BJ (cell line): ENCODE measurements around the gene SRGAP1. TPM values are rescaled to one million over a fixed set of nuclear protein-coding genes. Genes with fewer than 3 reads are reported as not detected.

Source experiments
- CTCF ChIA-PET: fragments of 350-600 bp; formaldehyde crosslinking; extraction: SDS; loops from one replicate; lab custom pipeline; 2021; ENCODE audit warnings: antibody characterized with exemption, inconsistent platforms; lab: Yijun Ruan, JAX
- POLR2A ChIA-PET: fragments of 300-600 bp; sonication (Branson Sonifier 250); formaldehyde crosslinking; extraction: SDS; loops from one replicate; lab custom pipeline; 2021; ENCODE audit warnings: antibody characterized with exemption; lab: Charles Lee
- DNase-seq: peaks from one replicate; pipeline ENCODE4 v3.0.0-alpha.2; 2011; ENCODE audit warnings: low read depth
- H3K27me3 ChIP-seq: 2 replicates; pipeline ENCODE4 v1.6.0; 2011; ENCODE audit warnings: low read length; ENCODE audit not compliant: control insufficient read depth, insufficient read depth
- H3K36me3 ChIP-seq: 2 replicates; pipeline ENCODE4 v1.5.1; 2011; ENCODE audit warnings: low read length; ENCODE audit not compliant: control insufficient read depth, insufficient read depth
- H3K4me3 ChIP-seq: 2 replicates; pipeline ENCODE4 v1.5.1; 2011; ENCODE audit warnings: low read depth, mild to moderate bottlenecking, control low read depth, low read length
- CTCF ChIP-seq: IDR thresholded peaks from 2 replicates; pipeline ENCODE4 v1.5.1; 2011; ENCODE audit warnings: low read depth, mild to moderate bottlenecking, control low read depth, inconsistent platforms, low read length, moderate library complexity; ENCODE audit not compliant: insufficient read depth
- polyA plus RNA-seq: library from polyadenylated mRNA; depleted of rRNA; stranded (reverse); fragments of >200 nt; gene quantifications from 2 replicates; pipeline ENCODE4 v1.2.3, GENCODE V29; 2011

SRGAP1 gene
- polyA plus RNA-seq, 1 experiment = 15.7 TPM

- ChIA-PET CTCF (no interaction called here), POLR2A (no interaction called here)
- no peak for DNase-seq
- no peak for TF ChIP-seq CTCF
- Histone ChIP-seq H3K27me3 (no peaks in the 10 kb centered on the region), H3K36me3 (no peaks in the 10 kb centered on the region), H3K4me3 (no peak overlapping the region)
Observed at GRCh38 chr12:63907561-63907960, 63.1 kb downstream of the SRGAP1 start.

GRCh38 chr12:63909746-63910145, 65.2 kb downstream of the SRGAP1 start:
- POLR2A ChIA-PET = no interaction called here
- Histone ChIP-seq H3K4me3 (no peak overlapping the region), H3K27me3 (no peaks in the 10 kb centered on the region), H3K36me3 (no peaks in the 10 kb centered on the region)
- TF ChIP-seq CTCF = no peak
- CTCF ChIA-PET = no interaction called here
- DNase-seq = no peak

- TF ChIP-seq CTCF = no peak
Observed at GRCh38 chr12:63911341-63911740, 66.8 kb downstream of the SRGAP1 start.

GRCh38 chr12:63912651-63913050, 68.2 kb downstream of the SRGAP1 start:
- POLR2A ChIA-PET = interaction anchor here (0.7 kb wide), 1 partner anchor 12 kb away, joined by 12 read pairs; no protein-coding TSS in a partner anchor
- no peak overlapping the region for H3K4me3 ChIP-seq
- no peaks in the 10 kb centered on the region for H3K27me3 ChIP-seq
- CTCF ChIA-PET = interaction anchor here (1.1 kb wide), 2 partner anchors 11 to 69 kb away, joined by 3 to 4 read pairs; no protein-coding TSS in a partner anchor
- TF ChIP-seq CTCF = no peak
- no peaks in the 10 kb centered on the region for H3K36me3 ChIP-seq
- no peak for DNase-seq

More at GRCh38 chr12:63911341-63911740, 66.8 kb downstream of the SRGAP1 start:
- no peak overlapping the region for H3K4me3 ChIP-seq
- no peaks in the 10 kb centered on the region for H3K27me3 ChIP-seq
- H3K36me3 ChIP-seq = no peaks in the 10 kb centered on the region
- ChIA-PET CTCF (no interaction called here), POLR2A (no interaction called here)
- DNase-seq = no peak

GRCh38 chr12:63913929-63914328, 69.4 kb downstream of the SRGAP1 start:
- Histone ChIP-seq H3K27me3 (no peaks in the 10 kb centered on the region), H3K36me3 (no peaks in the 10 kb centered on the region), H3K4me3 (no peak overlapping the region)
- POLR2A ChIA-PET = no interaction called here
- no peak for DNase-seq
- CTCF ChIA-PET = no interaction called here
- no peak for TF ChIP-seq CTCF
